Globus pallidus (tissue), 1 donor: ENCODE results near the gene AQP5.

Experiments used
- DNase-seq: peaks from one replicate; pipeline ENCODE4 v3.0.0-alpha.2; 2015; ENCODE audit warnings: low spot score

AQP5 gene

DNA sequence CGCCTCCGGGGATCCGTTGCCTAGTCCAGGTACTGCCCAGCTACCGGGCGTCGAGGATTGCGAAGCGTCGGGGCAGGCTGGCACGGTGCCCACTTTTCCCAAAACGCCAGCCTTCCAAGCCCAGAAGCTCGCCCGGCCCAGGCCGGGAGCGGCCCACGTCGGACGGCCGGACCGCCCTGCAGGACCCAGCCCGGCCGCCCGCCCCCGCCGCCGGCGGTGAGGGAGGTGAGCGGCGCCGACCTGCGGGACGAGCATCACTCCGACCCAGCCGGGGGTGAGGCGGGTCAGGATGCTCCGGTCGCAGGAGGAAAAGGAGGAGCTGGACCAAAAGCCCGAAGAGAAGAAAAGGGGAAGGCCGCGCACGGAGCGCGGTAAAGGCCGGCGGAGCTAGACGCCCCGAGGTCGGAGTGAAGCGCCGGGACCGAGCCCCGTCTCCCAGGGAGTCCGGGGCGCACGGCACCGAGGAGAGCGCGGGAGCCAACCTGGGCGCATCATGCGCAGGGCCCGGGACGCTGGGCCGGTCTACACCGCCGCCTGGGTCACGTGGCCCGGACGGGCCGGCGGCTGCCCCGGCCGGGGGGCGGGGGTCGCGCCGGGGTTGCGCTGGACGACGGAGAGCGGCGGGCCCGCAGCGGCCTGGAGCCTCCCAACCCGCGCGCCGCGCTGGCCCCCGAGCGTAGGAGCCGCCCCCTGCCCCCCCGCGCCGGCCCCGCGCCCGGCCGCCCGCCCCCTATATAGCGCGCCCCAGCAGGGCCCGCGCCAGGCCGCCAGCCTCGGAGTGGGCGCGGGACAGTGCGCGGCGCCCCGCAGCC, at the start of gene AQP5:
Gene AQP5 (plus strand): TSS at position 762 of the 812 bp plus-strand sequence. CDS start 146 bp downstream, outside the sequence.
- no peak for DNase-seq

- DNase-seq, result no peak
Observed at GRCh38 chr12:49912345-49913255, 49.1 kb upstream of the AQP5 start.

GRCh38 chr12:49916129-49916919, 45.3 kb upstream of the AQP5 start:
- no peak for DNase-seq

DNA sequence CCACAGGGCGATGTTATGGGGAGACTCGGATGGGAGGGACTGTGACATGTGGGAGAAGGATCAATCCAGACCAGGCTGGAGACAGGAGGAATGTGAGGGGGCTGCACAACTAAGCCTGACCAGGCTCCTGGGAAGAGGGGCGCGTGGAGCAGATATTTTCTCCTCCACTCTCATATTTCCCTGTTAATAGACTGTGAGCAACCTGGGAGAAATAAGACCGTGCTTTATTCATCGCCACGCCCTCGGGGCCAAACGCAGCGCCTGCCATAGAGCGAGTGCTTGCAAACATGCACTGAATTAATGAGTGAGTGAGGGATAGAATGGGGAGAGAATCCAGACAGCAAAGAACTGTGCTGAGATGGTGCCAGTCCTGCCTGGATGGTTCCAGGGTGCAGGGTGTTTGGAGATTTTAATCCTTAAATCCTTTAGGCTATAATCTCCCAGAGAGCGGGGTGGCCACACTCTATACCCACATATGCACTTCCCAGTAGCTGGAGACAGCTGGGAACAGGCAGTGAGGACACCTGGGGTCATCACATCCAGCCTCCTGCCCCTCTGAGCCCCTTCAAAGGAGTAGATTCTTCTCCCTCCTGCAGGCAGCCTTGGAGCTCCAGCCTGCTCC, 44.4 kb upstream of the AQP5 start:
- DNase-seq, result no peak

- no peak for DNase-seq
Observed at GRCh38 chr12:49917788-49918173, 43.9 kb upstream of the AQP5 start.

DNA sequence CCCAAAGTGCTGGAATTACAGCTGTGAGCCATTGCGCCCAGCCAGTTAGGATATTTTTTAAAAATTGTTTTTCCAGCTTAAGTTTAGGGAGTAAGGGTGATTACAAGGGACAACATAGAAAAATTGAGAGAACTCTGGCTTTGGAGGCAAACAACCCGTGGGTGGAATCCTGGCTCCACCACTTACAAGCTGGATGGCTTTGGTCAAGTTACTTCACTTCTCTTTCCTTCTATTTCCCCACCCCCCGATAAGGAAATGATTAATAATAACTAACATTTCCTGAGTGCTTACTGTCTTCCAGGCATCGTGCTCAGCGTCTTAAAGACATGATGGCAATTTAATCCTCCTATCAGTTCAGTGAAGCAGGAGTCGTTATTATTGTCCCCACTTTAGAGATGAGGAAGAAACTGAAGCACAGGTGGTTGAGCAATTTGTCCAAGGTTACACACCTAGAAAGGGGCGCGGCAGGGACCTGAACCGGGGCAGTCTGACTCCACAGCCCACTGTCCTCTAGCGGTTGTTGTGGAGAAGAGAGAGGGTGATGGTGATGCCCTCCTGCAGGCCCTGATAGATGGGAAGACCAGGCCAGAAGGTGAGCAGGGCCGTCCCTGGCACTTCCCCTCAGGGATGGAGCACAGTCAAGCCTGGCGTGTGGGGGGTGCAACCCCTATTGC, 41.3 kb upstream of the AQP5 start:
- no peak for DNase-seq

GRCh38 chr12:49920915-49921286, 40.8 kb upstream of the AQP5 start:
- DNase-seq, result no peak

DNA sequence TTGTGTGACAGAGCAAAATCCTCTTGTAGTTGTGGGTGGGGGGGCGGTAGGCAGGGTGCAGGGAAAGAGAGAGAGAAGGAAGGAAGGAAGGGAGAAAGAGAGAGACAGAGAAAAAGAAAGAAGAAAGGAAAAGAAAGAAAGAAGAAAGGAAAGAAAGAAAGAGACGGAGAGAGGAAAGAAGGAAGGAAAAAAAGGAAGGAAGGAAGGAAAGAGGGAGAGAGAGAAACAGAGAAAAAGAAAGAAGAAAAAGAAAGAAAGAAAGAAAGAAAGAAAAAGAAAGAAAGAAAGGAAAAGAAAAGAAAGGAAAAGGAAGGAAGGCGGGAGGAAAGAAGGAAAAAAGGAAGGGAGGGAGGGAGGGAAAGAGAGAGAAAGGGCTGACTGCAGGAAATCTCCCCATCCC, 40.4 kb upstream of the AQP5 start:
- no peak for DNase-seq

- no peak for DNase-seq
Observed at GRCh38 chr12:49921936-49922335, 39.7 kb upstream of the AQP5 start.

DNA sequence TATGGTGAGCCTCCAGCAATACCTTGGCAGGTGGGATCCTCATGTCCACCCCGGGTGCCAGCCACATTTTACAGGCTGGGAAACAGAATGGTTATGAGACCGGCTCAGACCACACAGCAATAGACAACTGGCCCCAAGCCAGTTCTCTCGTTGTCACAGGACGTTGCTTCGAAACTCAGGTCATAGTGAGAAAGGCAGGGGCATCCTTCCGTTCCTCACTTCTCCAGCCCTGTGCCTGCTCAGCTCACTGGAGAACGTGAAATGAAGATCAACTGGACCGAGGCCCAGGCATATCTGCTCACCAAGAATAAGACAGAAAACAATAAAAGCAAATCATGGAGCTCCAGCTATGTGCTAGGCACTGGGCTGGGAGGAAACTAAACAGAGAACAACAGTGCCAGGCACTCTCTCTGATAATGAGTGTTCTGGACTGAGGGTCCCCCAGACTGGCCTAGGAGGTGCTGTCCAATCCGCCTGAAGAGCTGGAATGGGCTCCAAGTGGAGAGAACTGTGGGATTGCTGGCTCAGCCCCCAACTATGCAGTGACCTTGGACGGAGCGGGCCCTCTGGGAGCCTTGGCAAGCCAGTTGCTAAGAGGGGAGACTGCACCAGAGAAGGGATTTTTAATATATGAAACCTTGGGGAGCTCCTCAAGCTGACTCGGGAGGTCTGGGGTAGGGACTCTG, 39.2 kb upstream of the AQP5 start:
- no peak for DNase-seq

DNA sequence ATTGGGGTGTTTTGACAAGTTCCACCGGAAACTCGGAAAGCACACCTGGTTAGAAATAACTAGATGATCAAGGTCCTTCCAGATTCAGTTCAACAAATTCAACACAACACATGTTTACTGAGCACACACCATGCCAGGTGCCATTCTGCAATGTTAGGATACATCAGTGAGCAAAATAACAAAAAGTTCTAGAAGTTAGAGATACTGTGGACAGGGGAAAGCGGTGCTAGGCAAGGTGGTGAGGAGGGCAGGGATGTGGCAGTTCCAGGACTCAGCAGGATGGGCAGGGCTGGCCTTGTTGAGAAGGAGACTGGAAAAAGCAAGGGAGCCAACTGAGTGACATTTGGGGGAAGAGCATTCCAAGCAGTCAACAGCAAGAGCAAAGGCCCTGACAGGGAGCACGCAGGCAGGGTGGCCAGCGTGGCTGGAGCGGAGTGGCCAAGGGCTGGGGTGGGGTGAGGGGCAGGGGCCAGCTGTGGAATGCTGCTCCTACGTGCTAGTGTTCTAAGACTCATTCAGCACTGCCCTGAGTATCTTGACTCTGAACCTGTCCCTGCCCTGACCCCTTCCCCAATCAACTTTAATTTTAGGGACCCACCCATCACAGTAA, 38.5 kb upstream of the AQP5 start:
- DNase-seq, result no peak

- no peak for DNase-seq
Observed at GRCh38 chr12:49923880-49924556, 37.7 kb upstream of the AQP5 start.

DNA sequence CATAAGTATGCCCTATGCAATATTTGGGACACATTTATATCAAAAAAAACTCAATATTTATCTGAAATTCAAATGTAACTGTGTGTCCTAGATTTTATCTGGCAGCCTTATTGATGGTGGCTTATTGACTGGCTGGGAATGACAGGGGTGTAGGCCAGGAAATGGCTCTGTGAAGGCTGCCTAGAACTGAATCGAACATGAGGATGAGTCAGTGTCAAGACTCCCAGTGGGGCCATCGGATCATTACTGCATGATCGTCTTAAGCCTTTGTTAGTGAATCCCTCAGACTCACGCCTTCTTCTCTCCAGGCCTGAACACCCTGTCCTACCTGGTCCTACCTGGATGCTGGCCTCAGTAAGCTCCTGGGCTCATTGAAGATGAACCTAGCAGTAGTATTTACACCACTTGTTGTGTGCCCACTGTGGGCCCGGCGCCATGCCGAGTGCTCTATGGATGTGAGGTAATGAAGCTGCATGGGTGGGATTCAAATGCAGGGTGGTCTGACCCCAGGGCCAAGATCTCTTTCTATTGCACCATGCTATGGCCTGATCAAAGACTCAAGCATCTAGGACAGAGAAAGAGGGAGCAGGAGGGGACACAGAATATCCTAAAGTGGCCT, 36.9 kb upstream of the AQP5 start:
- DNase-seq, result no peak

GRCh38 chr12:49925433-49926204, 36.1 kb upstream of the AQP5 start:
- no peak for DNase-seq

DNA sequence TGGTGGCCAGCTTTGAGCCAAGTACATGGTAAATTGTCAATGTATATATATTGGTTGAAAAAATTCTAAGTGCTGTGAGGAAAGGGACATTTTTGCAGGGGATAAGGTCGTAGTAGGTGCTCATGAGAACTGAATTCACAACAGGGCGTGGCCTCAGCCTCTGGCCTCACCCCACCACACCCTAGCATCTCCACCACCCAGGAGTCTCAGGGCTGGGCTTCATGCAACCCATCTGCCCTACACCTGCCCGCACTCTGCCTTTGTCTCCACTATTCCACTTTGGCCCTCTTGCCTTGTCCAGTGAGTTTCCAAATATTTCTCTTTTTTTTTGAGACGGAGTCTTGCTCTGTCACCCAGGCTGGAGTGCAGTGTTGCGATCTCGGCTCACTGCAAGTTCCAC, 33.2 kb upstream of the AQP5 start:
- no peak for DNase-seq

- DNase-seq, result no peak
Observed at GRCh38 chr12:49929581-49929980, 32.1 kb upstream of the AQP5 start.

DNA sequence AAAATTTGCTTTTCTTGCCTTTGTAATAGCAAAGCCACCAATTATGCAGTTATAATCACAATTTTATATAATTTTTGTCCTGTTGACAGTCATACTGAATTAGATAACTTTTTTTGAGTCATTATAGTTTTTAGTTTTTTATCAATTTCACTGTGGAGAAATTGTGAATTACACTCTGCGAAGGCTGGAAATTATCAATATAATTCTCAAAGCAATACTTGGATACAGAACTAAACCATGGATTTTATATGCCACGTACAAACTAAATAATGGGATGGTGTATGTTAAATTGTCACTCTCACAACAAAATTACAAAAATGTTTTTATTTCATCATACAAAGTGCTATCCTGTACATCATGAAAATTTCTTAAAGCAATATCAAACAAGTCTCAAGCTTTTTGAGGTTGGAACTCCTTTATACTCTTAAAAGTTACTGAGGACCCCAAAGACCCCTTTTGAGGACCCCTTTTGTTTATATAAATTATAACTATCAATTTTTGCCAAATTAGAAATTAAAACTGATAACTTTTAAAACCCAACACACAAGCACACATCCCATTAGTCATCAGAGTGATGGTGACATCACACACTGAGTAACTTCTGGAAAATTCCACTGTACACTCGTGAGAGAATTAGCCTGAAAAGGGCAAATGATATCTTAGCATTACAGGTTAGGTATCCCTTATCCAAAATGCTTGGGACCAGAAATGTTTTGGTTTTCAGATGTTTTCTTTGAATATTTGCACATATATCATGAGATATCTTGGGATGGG, 31.0 kb upstream of the AQP5 start:
- DNase-seq, result no peak

DNA sequence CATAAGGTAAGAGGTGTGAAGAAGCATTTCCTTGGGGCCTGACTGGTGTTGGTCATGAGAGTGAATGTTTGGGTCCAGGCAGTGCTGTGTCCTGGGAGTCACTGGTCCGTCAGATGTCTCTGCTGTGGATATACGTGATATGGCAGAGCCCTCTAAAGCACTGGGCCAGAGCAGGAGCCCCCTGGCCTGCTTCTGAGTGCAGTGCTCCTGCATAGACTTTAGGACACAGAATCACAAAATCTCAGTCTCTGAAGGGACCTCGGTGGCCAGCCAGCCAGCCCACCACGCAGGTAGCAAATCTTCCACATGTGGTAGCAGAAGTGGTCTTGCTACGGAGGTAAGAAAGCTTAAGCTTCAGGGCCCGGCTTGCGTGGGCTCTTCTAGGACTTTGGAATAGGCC, 29.6 kb upstream of the AQP5 start:
- DNase-seq, result no peak
